HG03066 (cell line): ENCODE measurements around the gene L3HYPDH.

Experiments
- ATAC-seq: cut with Tn5 transposase; IDR thresholded peaks from one replicate; pipeline ENCODE4 v1.9.1; 2021; ENCODE audit warnings: low read depth; ENCODE audit not compliant: unreplicated experiment

Gene L3HYPDH

GRCh38 chr14:59483819-59484638 is at the start of gene L3HYPDH, which contains the start of gene JKAMP:
Gene L3HYPDH (minus strand): TSS chr14:59484408. CDS start chr14:59484316, 92 bp downstream.
Gene JKAMP (plus strand): TSS chr14:59484517. CDS start chr14:59484590, 73 bp downstream.
- peak; percentile 79 for ATAC-seq

DNA sequence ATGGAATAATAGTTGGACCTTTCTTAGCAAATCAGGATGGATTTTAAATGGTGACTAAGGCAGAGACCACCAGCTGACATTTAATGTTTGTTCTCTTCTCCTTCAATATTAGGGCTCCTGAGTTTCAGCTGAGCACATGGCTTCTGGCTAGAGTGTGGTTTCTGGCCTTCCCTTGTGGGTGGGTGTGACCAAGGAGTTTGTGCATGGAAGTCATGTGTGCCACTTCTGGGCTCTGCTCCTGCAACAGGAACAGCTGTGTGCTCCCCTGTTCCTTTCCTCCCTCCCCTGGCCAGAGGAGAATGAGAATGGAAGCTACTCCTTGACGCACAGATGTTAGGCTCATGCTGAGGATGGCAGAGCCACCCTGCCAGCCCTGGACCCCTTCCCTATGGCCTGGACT is 48.2 kb upstream of the L3HYPDH start:
- ATAC-seq: no peak

GRCh38 chr14:59530349-59530748 is 46.1 kb upstream of the L3HYPDH start:
- ATAC-seq: no peak

DNA sequence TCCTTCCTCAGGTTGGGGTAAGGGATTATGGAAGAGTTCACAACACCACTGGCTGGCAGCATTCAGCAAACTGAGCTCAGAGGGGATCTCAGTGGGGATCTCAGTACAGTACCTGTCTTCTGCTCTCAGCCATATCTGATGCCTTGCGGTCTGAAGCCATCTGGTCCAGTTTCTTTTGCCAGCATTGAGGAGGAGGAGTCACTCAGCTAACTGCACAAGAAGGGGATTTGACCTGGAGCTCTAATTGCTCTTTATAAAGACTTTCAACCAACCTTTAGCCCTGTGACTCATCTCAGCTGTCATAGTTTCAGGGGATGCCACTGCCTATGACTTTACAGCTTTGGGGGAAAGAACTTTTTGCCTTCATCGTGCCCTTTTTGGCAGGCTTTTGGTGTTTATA is 45.0 kb upstream of the L3HYPDH start:
- ATAC-seq: no peak

DNA sequence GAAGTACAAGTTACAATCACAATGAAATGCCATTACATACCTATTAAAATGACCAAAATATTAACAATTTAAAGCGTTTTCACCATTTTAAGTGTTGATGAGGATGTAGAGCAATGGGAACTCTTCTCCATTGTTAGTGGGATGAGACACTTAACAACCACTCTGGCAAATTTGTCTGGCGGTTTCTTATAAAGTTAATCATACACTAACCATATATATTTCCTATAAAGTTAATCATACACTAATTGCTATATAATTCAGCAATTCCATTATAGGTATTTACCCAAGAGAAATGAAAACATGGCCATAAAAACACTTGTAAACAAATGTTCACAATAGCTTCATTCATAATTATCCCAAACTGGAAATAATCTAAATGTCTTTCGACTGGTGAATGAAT is 36.0 kb upstream of the L3HYPDH start:
- ATAC-seq: no peak

DNA sequence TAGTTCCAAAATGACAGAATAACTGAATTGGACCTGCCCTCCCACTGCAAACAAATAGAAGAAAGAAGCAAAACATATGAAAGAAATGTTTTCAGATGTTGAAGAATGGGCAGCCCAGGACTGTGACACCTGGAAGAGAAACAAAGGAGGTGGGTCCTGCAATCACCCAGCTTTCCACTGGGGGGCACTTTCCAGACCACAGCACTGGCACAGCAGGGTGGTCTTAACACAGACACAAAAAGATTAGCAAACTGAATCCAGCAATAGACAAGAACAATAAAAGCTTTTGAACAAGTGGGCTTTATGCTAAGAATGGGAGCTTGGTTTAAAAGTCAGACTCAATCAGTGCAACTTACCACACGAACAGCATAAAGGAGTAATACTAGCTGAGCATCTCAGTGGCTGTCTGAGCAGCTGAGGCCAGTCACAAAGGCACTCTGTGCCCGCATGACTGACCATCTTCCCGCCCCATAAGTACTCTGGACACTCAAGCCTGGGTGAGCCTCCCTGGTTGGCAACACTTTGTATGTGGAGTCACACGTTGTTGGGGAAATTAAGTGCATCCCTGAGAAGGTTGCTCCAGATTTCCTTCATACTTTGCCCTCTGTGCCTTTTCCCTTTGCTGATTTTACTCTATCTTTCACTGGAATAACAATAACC is 27.8 kb upstream of the L3HYPDH start:
- no peak for ATAC-seq

DNA sequence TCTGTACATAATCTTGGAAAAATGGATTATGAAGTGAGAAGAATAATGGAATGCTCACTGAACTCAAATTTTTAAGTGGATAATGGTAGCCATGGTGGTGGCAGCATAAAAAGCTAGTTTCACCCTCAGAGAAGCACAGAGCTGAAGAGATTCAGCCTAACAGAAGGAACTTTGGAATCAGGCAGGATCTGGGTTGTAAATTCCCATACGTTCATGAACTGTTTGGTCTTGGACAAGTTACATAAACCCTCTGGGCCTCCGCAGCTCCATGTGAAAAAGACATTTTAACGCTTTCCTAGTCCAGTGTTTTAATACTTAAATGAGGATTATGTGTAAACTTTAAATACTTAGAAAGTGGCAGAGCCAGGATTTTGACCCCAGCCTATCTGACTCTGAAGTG is 26.8 kb upstream of the L3HYPDH start:
- ATAC-seq: no peak

- ATAC-seq: no peak
Measured at GRCh38 chr14:59510001-59510400, 25.8 kb upstream of the L3HYPDH start.

- ATAC-seq: no peak
Measured at GRCh38 chr14:59509101-59509500, 24.9 kb upstream of the L3HYPDH start.

GRCh38 chr14:59507752-59508103 is 23.5 kb upstream of the L3HYPDH start:
- ATAC-seq: no peak

DNA sequence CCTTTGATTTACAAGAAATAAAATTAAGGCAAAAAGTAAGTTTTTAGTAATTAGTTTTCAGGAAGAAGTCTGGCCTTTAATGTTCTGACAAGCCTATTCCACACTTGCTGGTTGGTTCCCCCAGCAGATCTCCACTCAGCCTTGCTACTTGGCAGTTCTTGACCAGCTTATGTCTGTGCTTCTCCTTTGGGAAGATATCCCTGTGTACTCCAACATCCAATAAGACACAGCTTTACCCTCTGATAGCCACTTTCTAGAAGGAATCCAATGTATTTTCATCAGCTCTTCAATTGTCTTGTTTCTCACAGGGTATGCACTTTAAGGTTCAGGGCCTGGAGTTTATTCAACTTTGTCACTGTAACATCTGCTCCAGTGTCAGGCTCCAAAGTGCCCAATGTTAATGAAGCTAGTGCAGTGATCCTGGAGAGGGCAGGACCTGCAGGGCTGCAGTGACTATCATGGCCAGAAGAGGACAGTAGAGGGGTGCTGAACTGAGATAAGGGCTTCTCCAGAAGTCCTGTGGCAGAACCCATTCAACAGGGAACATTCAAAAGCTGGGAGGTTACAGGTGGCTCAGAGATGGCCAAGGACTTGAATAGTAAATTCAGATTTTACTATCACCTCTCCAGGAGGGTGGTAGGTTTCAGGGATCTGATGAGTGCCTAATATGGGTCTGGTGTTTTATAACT is 23.0 kb upstream of the L3HYPDH start:
- peak; percentile 81 for ATAC-seq

GRCh38 chr14:59503256-59503655 is 19.0 kb upstream of the L3HYPDH start:
- ATAC-seq: no peak

GRCh38 chr14:59500732-59501131 is 16.5 kb upstream of the L3HYPDH start:
- ATAC-seq: no peak

GRCh38 chr14:59492384-59492783 is 8.2 kb upstream of the L3HYPDH start:
- ATAC-seq: no peak

GRCh38 chr14:59490756-59491155 is 6.5 kb upstream of the L3HYPDH start:
- ATAC-seq: no peak

- ATAC-seq: peak; percentile 43
Measured at GRCh38 chr14:59484639-59485175, 499 bp upstream of the L3HYPDH start.

DNA sequence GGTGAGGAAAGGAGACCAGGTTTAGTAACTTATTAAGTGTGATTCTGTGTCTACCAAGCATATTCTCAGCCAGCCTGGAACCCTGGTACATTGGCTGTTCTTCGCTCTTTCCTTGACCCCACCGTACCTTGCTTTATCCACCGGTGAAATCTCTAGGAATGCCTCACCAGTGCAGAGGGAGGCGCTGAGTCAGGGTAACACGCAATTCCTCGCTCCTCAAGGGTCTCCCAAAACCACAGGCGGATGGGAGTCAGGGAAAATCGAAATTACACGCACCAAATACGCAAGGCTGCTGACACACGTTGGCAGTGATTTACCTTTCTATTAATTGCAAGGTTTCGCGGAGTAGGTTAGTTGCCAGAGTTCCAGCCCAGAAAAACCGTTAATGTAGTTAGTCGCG is 845 bp downstream of the L3HYPDH start:
- ATAC-seq: no peak

- ATAC-seq: no peak
Measured at GRCh38 chr14:59482541-59483331, 1.5 kb downstream of the L3HYPDH start.

DNA sequence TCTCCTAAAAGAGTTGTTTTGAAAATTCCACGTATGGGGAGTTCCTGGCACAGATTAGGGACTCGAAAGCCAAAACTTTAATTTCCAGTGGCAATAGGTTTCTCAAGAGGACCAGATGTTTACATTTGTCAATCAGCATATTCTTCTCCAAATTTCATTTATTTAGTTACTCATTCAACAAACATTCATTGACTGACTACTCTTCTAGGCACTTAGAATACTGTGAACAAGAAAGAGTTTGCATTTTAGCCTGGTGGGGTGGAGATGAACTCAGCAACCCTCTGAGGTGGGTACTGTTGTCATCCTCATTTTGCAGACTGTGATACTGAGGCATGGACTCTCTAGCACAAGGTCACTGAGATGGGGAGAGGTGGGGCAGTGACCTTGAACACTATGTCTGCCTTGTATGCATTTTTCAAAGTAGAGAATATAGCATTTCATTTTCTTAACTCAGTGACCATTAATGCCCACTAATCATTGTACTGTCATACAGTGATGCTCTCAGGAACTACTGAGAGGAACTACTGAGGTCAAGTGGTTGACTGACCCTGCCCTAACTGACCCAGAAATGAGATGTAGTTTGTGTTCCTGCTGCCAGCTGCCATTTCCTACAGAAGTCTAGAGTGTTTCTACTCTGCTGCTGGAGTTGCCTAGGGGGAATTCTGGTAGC is 2.2 kb downstream of the L3HYPDH start:
- no peak for ATAC-seq

DNA sequence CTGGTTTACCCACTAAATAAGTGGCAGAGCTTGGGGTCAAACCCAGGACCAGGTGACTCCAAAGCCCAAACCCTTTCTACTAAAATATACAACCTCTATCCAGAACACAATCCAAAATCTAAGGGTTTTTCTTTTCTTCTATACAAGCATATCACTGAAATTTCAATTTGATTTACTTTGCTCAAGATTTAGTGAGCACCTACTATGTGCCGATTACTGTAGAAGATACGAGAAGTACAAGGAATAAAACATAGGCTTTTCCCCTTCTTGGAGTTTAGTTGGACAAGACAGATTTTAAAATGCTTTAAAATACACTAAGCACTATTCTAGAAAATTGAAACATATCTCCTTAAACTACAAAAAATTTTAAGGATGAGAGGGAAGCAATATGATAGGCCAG is 2.8 kb downstream of the L3HYPDH start:
- no peak for ATAC-seq
